HCT116 (cell line): Measurements from ENCODE around the gene PKN1. TPM values are rescaled to one million over a fixed set of nuclear protein-coding genes. Genes with fewer than 3 reads are reported as not detected.
A peak's percentile ranks its signal among the peaks of the same experiment; 100 is the strongest.

ENCODE experiments used
- ATAC-seq: fragments of 200-7000 bp; cut with Tn5 transposase; 2 replicates; pipeline ENCODE4 v1.9.1; 2020; ENCODE audit warnings: mild to moderate bottlenecking, moderate library complexity
- BruUV-seq: library from RNA; stranded (reverse); fragments of 400-500 nt; replicated peaks from 2 replicates; lab custom pipeline; 2021; lab: Mats Ljungman, UMichigan
- CTCF ChIA-PET: fragments of 300-600 bp; sonication (Branson Sonifier 250); formaldehyde crosslinking; loops from one replicate; lab custom pipeline; 2021; ENCODE audit warnings: antibody characterized with exemption; lab: Charles Lee
- POLR2A ChIA-PET: fragments of 300-600, 350-600 bp; sonication (Branson Sonifier 250); formaldehyde crosslinking; loops from one replicate; lab custom pipeline; 2021; ENCODE audit warnings: antibody characterized with exemption; lab: Charles Lee
- RAD21 ChIA-PET, 2 experiments: fragments of 300-600 bp; sonication (Branson Sonifier 250); formaldehyde crosslinking; loops; one replicate each; lab custom pipeline; 2023; ENCODE audit warnings: low total read pairs in 2 of 2; ENCODE audit not compliant: uncharacterized antibody in 2 of 2, unreplicated experiment in 2 of 2, low non-redundant PET in 1 of 2; lab: Charles Lee
- DNase-seq: peaks from one replicate; pipeline ENCODE4 v3.0.0-alpha.2; 2010; ENCODE audit warnings: low read depth, low spot score
- H2AFZ ChIP-seq: fragments of 200-600 bp; shearing (Covaris generic), sonication (generic); 2 replicates; pipeline ENCODE4 v1.6.1; 2017; ENCODE audit warnings: low read depth, mixed run types, mixed read lengths, antibody characterized with exemption, low read length; ENCODE audit not compliant: poor library complexity, severe bottlenecking
- H3K27ac ChIP-seq: 2 replicates; pipeline ENCODE4 v1.5.1; 2012; ENCODE audit warnings: low read depth, low read length
- H3K27me3 ChIP-seq: fragments of 200-600 bp; sonication (generic); 2 replicates; pipeline ENCODE4 v1.6.1; 2016; ENCODE audit warnings: mixed run types, low read length, mixed read lengths; ENCODE audit not compliant: insufficient read depth
- H3K36me3 ChIP-seq, 2 experiments: fragments of 200-500 bp in 1 of 2; fragments of 200-600 bp in 1 of 2; sonication (Bioruptor generic) in 1 of 2; sonication (generic) in 1 of 2; 2 replicates each; pipeline versions ENCODE4 v1.5.1 to v1.6.1; 2014 to 2016; ENCODE audit warnings: low read length in 2 of 2, inconsistent platforms in 1 of 2, mixed read lengths in 1 of 2, mixed run types in 1 of 2; ENCODE audit not compliant: insufficient read depth in 2 of 2, control insufficient read depth in 1 of 2
- H3K4me1 ChIP-seq, 2 experiments: fragments of 200-600 bp in 1 of 2; sonication (generic) in 1 of 2; 2 replicates each; pipeline versions ENCODE4 v1.5.1 to v1.6.1; 2012 to 2017; ENCODE audit warnings: low read length in 2 of 2, inconsistent platforms in 1 of 2, mild to moderate bottlenecking in 1 of 2, mixed read lengths in 1 of 2, mixed run types in 1 of 2, moderate library complexity in 1 of 2; ENCODE audit not compliant: insufficient read depth in 2 of 2, control insufficient read depth in 1 of 2
- H3K4me2 ChIP-seq: fragments of 200-600 bp; sonication (generic); 2 replicates; pipeline ENCODE4 v1.6.1; 2017; ENCODE audit warnings: mixed run types, low read length, mixed read lengths
- H3K4me3 ChIP-seq, 2 experiments: fragments of 200-600 bp in 1 of 2; sonication (generic) in 1 of 2; replicated peaks in 1 of 2; 2 replicates each; pipeline ENCODE4 v1.5.1; 2011 to 2016; ENCODE audit warnings: low read length in 2 of 2, control low read depth in 1 of 2, low read depth in 1 of 2, mild to moderate bottlenecking in 1 of 2, mixed read lengths in 1 of 2, mixed run types in 1 of 2
- H3K79me2 ChIP-seq: fragments of 200-600 bp; sonication (generic); 2 replicates; pipeline ENCODE4 v1.6.1; 2017; ENCODE audit warnings: mild to moderate bottlenecking, mixed run types, low read length, moderate library complexity, mixed read lengths; ENCODE audit not compliant: insufficient read depth
- H3K9ac ChIP-seq: fragments of 200-600 bp; sonication (generic); 2 replicates; pipeline ENCODE4 v1.6.1; 2016; ENCODE audit warnings: low read length, mixed read lengths
- H3K9me2 ChIP-seq: fragments of 200-600 bp; sonication (generic), shearing (Covaris generic); 2 replicates; pipeline ENCODE4 v1.6.1; 2017; ENCODE audit warnings: mixed run types, mild to moderate bottlenecking, moderate library complexity; ENCODE audit not compliant: insufficient read depth
- H3K9me3 ChIP-seq, 2 experiments: fragments of 200-500 bp in 1 of 2; fragments of 200-600 bp in 1 of 2; sonication (Bioruptor generic) in 1 of 2; sonication (generic) in 1 of 2; 2 replicates each; pipeline ENCODE4 v1.6.1; 2014 to 2017; ENCODE audit warnings: low read length in 2 of 2, mixed read lengths in 2 of 2, inconsistent platforms in 1 of 2, low read depth in 1 of 2, mild to moderate bottlenecking in 1 of 2, mixed run types in 1 of 2, moderate library complexity in 1 of 2; ENCODE audit not compliant: control insufficient read depth in 1 of 2, insufficient read depth in 1 of 2
- H4K20me1 ChIP-seq: fragments of 200-600 bp; sonication (generic), shearing (Covaris generic); 2 replicates; pipeline ENCODE4 v1.6.1; 2017; ENCODE audit warnings: mixed run types, mild to moderate bottlenecking, moderate library complexity; ENCODE audit not compliant: insufficient read depth
- CBX3 ChIP-seq: IDR thresholded peaks from 2 replicates; pipeline ENCODE4 v1.6.1; 2012; ENCODE audit warnings: low read depth
- CEBPB ChIP-seq: IDR thresholded peaks from 2 replicates; pipeline ENCODE4 v1.6.1; 2012; ENCODE audit warnings: low read depth
- ELF1 ChIP-seq: IDR thresholded peaks from 2 replicates; pipeline ENCODE4 v1.6.1; 2012; ENCODE audit warnings: low read depth, borderline replicate concordance
- EZH2phosphoT487 ChIP-seq: fragments of 200-600 bp; IDR thresholded peaks from 2 replicates; pipeline ENCODE4 v1.6.1; 2018; ENCODE audit warnings: antibody characterized with exemption, borderline replicate concordance
- FOSL1 ChIP-seq: IDR thresholded peaks from 2 replicates; pipeline ENCODE4 v1.6.1; 2012; ENCODE audit warnings: low read depth
- JUND ChIP-seq: IDR thresholded peaks from 2 replicates; pipeline ENCODE4 v1.6.1; 2012
- RAD21 ChIP-seq: IDR thresholded peaks from 2 replicates; pipeline ENCODE4 v1.6.1; 2012; ENCODE audit warnings: low read depth, mild to moderate bottlenecking
- SIN3A ChIP-seq: IDR thresholded peaks from 2 replicates; pipeline ENCODE4 v1.6.1; 2012; ENCODE audit warnings: low read depth
- SP1 ChIP-seq: IDR thresholded peaks from 2 replicates; pipeline ENCODE4 v1.6.1; 2012; ENCODE audit warnings: low read depth
- SRF ChIP-seq: IDR thresholded peaks from 2 replicates; pipeline ENCODE4 v1.6.1; 2012; ENCODE audit warnings: low read depth
- TCF7L2 ChIP-seq: IDR thresholded peaks from 2 replicates; pipeline ENCODE4 v1.7.0; 2011; ENCODE audit warnings: borderline replicate concordance, inconsistent platforms; ENCODE audit not compliant: insufficient read depth, insufficient read length; ENCODE audit errors: extremely low read depth
- YY1 ChIP-seq: IDR thresholded peaks from 2 replicates; pipeline ENCODE4 v1.6.1; 2011; ENCODE audit warnings: low read length, low read depth, moderate library complexity, mild to moderate bottlenecking; ENCODE audit not compliant: insufficient replicate concordance; ENCODE audit errors: extremely low read depth
- intact Hi-C: fragments of 100-400 bp; cut with micrococcal nuclease; formaldehyde crosslinking; loops from 2 replicates; pipeline ENCODE4 v1.10.0; 2022
- total RNA-seq: library from RNA; stranded (reverse); gene quantifications from one replicate; pipeline ENCODE4 v1.2.1, GENCODE V29; 2021; ENCODE audit not compliant: unreplicated experiment
- TF ChIP-seq, protein P1 (sequence below): IDR thresholded peaks from 2 replicates; pipeline ENCODE4 v1.6.1; 2012
- TF ChIP-seq, protein P2 (sequence below): IDR thresholded peaks from 2 replicates; pipeline ENCODE4 v1.6.1; 2012
- TF ChIP-seq, protein P3 (sequence below): IDR thresholded peaks from 2 replicates; pipeline ENCODE4 v1.6.1; 2012; ENCODE audit warnings: low read depth
- TF ChIP-seq, protein P4 (sequence below): IDR thresholded peaks from 2 replicates; pipeline ENCODE4 v1.6.1; 2011; ENCODE audit warnings: mild to moderate bottlenecking, low read length, moderate library complexity; ENCODE audit not compliant: insufficient replicate concordance; ENCODE audit errors: extremely low read depth

PKN1 gene
- total RNA-seq, 1 experiment from 2014 or later: 248 TPM

DNA sequence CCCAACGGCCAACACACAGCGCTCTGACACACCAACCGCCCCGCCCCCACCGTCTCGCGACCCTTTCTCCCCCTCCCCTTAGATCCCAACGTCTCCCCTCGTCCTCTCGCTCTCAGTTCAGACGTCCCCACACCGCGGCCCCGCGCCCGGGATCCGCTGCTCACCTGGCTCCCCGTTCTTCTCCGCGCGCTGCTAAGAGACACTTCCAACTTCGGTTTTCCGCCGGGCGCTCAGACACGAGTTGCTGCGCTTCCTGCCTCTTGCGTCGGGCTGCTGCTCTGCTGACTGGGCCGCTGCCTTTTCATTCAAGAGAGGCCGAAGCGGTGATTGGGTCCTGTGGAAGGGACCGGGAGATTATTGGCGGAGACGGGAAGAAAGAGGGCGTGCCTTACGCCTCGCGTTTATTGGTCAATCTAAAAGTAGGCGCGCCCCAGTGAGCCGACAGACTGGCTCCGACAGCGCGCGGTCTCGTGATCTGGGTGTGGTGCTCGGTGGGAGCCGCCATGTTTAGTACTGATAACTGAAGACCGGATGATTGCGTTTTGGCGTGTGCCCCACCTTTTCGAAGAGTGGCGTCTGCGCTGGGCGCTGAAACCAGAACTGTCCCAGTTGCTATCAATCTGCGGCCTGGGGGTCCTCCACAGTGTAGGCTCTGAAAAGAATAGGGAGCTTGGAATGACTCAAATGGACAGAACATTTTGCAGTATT is 13.8 kb upstream of the PKN1 start, which contains the start of gene DDX39A (continued):
- TF ChIP-seq ELF1: no peak; the same call in 1 of the 2 replicates
- TF ChIP-seq, protein P1, sequence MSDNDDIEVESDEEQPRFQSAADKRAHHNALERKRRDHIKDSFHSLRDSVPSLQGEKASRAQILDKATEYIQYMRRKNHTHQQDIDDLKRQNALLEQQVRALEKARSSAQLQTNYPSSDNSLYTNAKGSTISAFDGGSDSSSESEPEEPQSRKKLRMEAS: peak; percentile 94
- TF ChIP-seq RAD21: no peak
- peak; percentile 99 for TF ChIP-seq SP1

DNA sequence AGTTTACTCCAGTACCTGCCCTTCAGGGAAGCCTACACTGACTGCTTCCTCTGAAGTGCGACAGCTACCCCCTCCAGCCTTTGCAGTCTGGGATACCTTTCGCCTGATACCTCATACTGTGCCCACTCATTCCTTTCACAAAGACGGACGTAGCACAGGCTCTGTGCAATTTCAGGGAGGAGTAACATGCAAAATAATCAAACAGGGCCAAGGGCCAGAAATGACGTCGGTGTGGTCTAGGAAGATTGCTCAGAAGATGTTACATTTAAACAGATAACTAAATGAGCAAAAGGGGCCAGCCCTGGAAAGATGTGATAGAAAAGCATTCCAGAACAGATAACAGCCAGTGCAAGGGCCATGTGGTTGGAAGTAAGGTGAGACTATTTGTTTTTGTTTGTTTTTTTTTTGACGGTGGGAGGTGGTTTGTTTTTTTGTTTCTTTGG is 7.4 kb upstream of the PKN1 start:
- Histone ChIP-seq H3K79me2 (no peaks in the 10 kb centered on the region), H4K20me1 (no peaks in the 10 kb centered on the region), H3K9ac (no peak overlapping the region), H3K4me2 (no peak overlapping the region), H2AFZ (no peak overlapping the region), H3K27ac (no peak overlapping the region), H3K9me3 (no peaks in the 10 kb centered on the region), H3K9me2 (no peaks in the 10 kb centered on the region), H3K27me3 (no peaks in the 10 kb centered on the region), H3K36me3 (no peaks in the 10 kb centered on the region), H3K4me3 (no peak overlapping the region), H3K4me1 (peaks cover 0 to 7% of the 10 kb centered on the region in 2 experiments; a peak in 2 of 4 replicates)
- ChIA-PET CTCF (no interaction called here), POLR2A (no interaction called here), RAD21 (no interaction called here)
- ATAC-seq (no peak), DNase-seq (no peak)
- no TSS peak for BruUV-seq
- TF ChIP-seq SIN3A (no peak), JUND (no peak), EZH2phosphoT487 (no peak), TCF7L2 (no peak), CBX3 (no peak), SRF (no peak), RAD21 (no peak), YY1 (no peak), FOSL1 (no peak), SP1 (no peak), ELF1 (no peak), CEBPB (no peak)
- TF ChIP-seq, protein P2, sequence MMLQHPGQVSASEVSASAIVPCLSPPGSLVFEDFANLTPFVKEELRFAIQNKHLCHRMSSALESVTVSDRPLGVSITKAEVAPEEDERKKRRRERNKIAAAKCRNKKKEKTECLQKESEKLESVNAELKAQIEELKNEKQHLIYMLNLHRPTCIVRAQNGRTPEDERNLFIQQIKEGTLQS: no peak
- TF ChIP-seq, protein P3, sequence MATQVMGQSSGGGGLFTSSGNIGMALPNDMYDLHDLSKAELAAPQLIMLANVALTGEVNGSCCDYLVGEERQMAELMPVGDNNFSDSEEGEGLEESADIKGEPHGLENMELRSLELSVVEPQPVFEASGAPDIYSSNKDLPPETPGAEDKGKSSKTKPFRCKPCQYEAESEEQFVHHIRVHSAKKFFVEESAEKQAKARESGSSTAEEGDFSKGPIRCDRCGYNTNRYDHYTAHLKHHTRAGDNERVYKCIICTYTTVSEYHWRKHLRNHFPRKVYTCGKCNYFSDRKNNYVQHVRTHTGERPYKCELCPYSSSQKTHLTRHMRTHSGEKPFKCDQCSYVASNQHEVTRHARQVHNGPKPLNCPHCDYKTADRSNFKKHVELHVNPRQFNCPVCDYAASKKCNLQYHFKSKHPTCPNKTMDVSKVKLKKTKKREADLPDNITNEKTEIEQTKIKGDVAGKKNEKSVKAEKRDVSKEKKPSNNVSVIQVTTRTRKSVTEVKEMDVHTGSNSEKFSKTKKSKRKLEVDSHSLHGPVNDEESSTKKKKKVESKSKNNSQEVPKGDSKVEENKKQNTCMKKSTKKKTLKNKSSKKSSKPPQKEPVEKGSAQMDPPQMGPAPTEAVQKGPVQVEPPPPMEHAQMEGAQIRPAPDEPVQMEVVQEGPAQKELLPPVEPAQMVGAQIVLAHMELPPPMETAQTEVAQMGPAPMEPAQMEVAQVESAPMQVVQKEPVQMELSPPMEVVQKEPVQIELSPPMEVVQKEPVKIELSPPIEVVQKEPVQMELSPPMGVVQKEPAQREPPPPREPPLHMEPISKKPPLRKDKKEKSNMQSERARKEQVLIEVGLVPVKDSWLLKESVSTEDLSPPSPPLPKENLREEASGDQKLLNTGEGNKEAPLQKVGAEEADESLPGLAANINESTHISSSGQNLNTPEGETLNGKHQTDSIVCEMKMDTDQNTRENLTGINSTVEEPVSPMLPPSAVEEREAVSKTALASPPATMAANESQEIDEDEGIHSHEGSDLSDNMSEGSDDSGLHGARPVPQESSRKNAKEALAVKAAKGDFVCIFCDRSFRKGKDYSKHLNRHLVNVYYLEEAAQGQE: no peak
- TF ChIP-seq, protein P1: no peak
- TF ChIP-seq, protein P4, sequence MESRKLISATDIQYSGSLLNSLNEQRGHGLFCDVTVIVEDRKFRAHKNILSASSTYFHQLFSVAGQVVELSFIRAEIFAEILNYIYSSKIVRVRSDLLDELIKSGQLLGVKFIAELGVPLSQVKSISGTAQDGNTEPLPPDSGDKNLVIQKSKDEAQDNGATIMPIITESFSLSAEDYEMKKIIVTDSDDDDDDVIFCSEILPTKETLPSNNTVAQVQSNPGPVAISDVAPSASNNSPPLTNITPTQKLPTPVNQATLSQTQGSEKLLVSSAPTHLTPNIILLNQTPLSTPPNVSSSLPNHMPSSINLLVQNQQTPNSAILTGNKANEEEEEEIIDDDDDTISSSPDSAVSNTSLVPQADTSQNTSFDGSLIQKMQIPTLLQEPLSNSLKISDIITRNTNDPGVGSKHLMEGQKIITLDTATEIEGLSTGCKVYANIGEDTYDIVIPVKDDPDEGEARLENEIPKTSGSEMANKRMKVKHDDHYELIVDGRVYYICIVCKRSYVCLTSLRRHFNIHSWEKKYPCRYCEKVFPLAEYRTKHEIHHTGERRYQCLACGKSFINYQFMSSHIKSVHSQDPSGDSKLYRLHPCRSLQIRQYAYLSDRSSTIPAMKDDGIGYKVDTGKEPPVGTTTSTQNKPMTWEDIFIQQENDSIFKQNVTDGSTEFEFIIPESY: no peak
- intact Hi-C loops: no loop called here
